ENCODE results near the gene WDR46. TPM values are rescaled to one million over a fixed set of nuclear protein-coding genes. Genes with fewer than 3 reads are reported as not detected.
A peak's percentile ranks its signal among the peaks of the same experiment; 100 is the strongest.

The WDR46 gene
- total and polyA plus RNA-seq, 2 donors (not counting 3 experiments of a cell fraction or from before 2014, with no cell fraction given), result 61.4 to 71.2 TPM

DNA sequence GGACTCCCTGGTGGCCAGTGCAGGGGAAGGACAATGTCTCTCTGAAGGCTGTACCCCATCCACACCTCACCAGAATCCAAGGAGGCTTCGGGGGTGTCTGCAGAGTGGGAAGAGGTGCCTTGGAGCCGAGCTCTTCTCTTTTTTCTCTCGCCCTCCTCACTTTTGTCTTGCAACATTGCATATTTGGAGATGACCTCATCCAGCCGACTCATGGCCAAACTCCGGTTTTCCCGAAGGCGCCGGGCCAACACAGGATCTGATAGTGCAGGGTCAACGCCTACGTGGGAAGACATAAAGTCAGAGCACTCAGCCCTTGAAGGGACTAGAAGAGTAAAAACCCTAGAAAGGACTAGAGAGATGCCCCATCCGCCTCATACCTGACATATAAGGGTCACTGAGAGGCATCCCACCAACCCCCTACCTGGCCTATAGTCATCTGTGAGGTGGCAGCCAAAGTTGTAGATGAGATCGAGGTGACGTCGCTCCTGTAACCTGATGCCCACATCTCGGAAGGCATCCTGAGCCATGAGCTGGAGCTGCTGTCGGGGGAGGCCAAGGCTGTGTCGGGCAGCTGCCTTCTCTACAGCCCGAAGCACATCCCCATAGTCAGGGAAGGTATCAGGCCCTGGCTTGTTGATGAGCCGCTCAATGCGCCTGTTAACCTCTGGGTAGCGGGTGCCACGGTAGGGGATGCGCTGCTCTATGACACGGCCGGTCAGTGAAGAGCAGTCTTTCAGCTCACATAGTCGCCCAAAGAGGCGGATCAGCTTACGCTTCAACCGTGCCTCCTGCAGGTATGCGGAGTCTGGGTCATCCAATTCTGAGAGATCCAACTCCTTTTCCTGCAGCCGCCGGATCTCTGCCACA, 31.5 kb upstream of the WDR46 start:
- H4K20me1 ChIP-seq (replicated peaks; ENCODE audit: control insufficient read depth, extremely low read depth, insufficient read depth, low read length), result no peaks in the 10 kb centered on the region
- no peak overlapping the region for H2AFZ ChIP-seq (ENCODE audit: low read depth, low read length)
- peak overlapping the region; percentile 76 for H3K27ac ChIP-seq (ENCODE audit: insufficient read depth, low read depth, low read length)
- CTCF ChIA-PET, result no interaction called here
- no peaks in the 10 kb centered on the region for H3K9me3 ChIP-seq (replicated peaks; ENCODE audit: control insufficient read depth, insufficient read depth, low read length)
- FAIRE-seq (peak; percentile 83), DNase-seq (ENCODE audit: low read depth, low spot score) (peak; percentile 66)
- dilution Hi-C loops (cut with MboI; ENCODE audit: extremely low pct_ligation_motif_present, low sequenced_read_pairs), result no loop called here
- peak overlapping the region; percentile 15 for H3K4me2 ChIP-seq (ENCODE audit: insufficient read depth, low read length)
- H3K9ac ChIP-seq (replicated peaks; ENCODE audit: extremely low read depth, insufficient read depth, low read length), result peak overlapping the region; percentile 4
- BruUV-seq (replicated peaks), result TSS peak; percentile 79
- H3K79me2 ChIP-seq (ENCODE audit: control insufficient read depth, insufficient read depth, low read length), result peaks cover 37% of the 10 kb centered on the region
- H3K9me1 ChIP-seq (replicated peaks; ENCODE audit: control insufficient read depth, extremely low read depth, insufficient read depth, low read length), result no peaks in the 10 kb centered on the region
- peaks cover 53% of the 10 kb centered on the region for H3K4me1 ChIP-seq (ENCODE audit: control insufficient read depth, extremely low read depth, insufficient read depth, low read length)
- POLR2A ChIA-PET, result interaction anchor here (0.6 to 1.0 kb wide), 2 partner anchors 48 to 1101 kb away, joined by 3 read pairs; partner anchors contain the start of genes RPS18 and VPS52
- intact Hi-C loops (cut with micrococcal nuclease), result no loop called here
- no peak overlapping the region for H3K4me3 ChIP-seq (replicated peaks in 1 of 3; ENCODE audit: insufficient read depth in 1 of 3, low read depth in 1 of 3, low read length in 3 of 3)
- TF ChIP-seq POLR2A (IDR thresholded peaks at IDR 0.05; ENCODE audit: low read depth, low read length) (no peak), JUN (IDR thresholded peaks at IDR 0.05; ENCODE audit: borderline replicate concordance, insufficient read depth, insufficient read length, low read depth) (peak; percentile 57), GATA2 (IDR thresholded peaks at IDR 0.05; ENCODE audit: insufficient read depth, insufficient read length, low read depth, low read length) (peak; percentile 31), FOS (IDR thresholded peaks at IDR 0.05; ENCODE audit: borderline replicate concordance, insufficient read depth, low read length) (peak; percentile 51)
- H3K36me3 ChIP-seq (ENCODE audit: control insufficient read depth in 2 of 2, extremely low read depth in 1 of 2, insufficient read depth in 2 of 2, low read length in 2 of 2), result peaks cover 5 to 22% of the 10 kb centered on the region in 2 experiments
- H3K27me3 ChIP-seq (ENCODE audit: control insufficient read depth in 2 of 2, insufficient read depth in 2 of 2, low read length in 2 of 2), result no peaks in the 10 kb centered on the region

DNA sequence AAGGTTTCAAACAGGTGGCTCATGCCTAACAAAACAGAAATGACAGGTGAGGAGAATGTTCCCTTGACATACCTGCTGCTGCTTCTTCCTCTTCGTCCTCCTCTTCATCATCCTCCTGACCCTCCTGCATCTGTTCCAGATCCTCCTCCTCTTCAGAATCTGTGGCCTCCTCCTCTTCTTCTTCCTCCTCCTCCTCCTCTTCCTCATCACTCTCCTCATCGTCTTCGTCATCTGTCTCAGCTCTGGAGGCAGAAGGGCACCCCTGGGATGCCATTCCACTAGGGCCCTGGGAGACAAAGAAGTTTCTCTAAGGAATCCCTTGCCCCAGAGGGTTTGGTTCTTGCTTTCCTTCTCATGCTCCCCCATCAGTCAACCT, 30.9 kb upstream of the WDR46 start:
- DNase-seq (ENCODE audit: low read depth, low spot score) (no peak), FAIRE-seq (no peak)
- Histone ChIP-seq H3K9me1 (replicated peaks; ENCODE audit: control insufficient read depth, extremely low read depth, insufficient read depth, low read length) (no peaks in the 10 kb centered on the region), H3K27me3 (ENCODE audit: control insufficient read depth in 2 of 2, insufficient read depth in 2 of 2, low read length in 2 of 2) (no peaks in the 10 kb centered on the region), H3K4me3 (replicated peaks in 1 of 3; ENCODE audit: insufficient read depth in 1 of 3, low read depth in 1 of 3, low read length in 3 of 3) (no peak overlapping the region), H3K4me2 (ENCODE audit: insufficient read depth, low read length) (peak overlapping the region; percentile 15), H3K36me3 (ENCODE audit: control insufficient read depth in 2 of 2, extremely low read depth in 1 of 2, insufficient read depth in 2 of 2, low read length in 2 of 2) (peaks cover 5 to 22% of the 10 kb centered on the region in 2 experiments), H4K20me1 (replicated peaks; ENCODE audit: control insufficient read depth, extremely low read depth, insufficient read depth, low read length) (no peaks in the 10 kb centered on the region), H3K4me1 (ENCODE audit: control insufficient read depth, extremely low read depth, insufficient read depth, low read length) (peaks cover 54% of the 10 kb centered on the region), H3K27ac (ENCODE audit: insufficient read depth, low read depth, low read length) (peak overlapping the region; percentile 76), H2AFZ (ENCODE audit: low read depth, low read length) (no peak overlapping the region), H3K9ac (replicated peaks; ENCODE audit: extremely low read depth, insufficient read depth, low read length) (peak overlapping the region; percentile 4), H3K9me3 (replicated peaks; ENCODE audit: control insufficient read depth, insufficient read depth, low read length) (no peaks in the 10 kb centered on the region), H3K79me2 (ENCODE audit: control insufficient read depth, insufficient read depth, low read length) (peaks cover 37% of the 10 kb centered on the region)
- TF ChIP-seq MYC (IDR thresholded peaks at IDR 0.05; ENCODE audit: low read depth, low read length) (no peak), POLR2AphosphoS5 (IDR thresholded peaks at IDR 0.05; ENCODE audit: insufficient read depth, low read depth, low read length) (no peak), POLR2A (IDR thresholded peaks at IDR 0.05; ENCODE audit: low read depth, low read length) (no peak), EZH2 (IDR thresholded peaks at IDR 0.05; ENCODE audit: borderline replicate concordance, low read depth, low read length, severe bottlenecking) (no peak), FOS (IDR thresholded peaks at IDR 0.05; ENCODE audit: borderline replicate concordance, insufficient read depth, low read length) (no peak), MAX (IDR thresholded peaks at IDR 0.05; ENCODE audit: insufficient read depth, insufficient read length) (no peak), JUN (IDR thresholded peaks at IDR 0.05; ENCODE audit: borderline replicate concordance, insufficient read depth, insufficient read length, low read depth) (no peak), GATA2 (IDR thresholded peaks at IDR 0.05; ENCODE audit: insufficient read depth, insufficient read length, low read depth, low read length) (no peak)
- TF ChIP-seq, protein P1, sequence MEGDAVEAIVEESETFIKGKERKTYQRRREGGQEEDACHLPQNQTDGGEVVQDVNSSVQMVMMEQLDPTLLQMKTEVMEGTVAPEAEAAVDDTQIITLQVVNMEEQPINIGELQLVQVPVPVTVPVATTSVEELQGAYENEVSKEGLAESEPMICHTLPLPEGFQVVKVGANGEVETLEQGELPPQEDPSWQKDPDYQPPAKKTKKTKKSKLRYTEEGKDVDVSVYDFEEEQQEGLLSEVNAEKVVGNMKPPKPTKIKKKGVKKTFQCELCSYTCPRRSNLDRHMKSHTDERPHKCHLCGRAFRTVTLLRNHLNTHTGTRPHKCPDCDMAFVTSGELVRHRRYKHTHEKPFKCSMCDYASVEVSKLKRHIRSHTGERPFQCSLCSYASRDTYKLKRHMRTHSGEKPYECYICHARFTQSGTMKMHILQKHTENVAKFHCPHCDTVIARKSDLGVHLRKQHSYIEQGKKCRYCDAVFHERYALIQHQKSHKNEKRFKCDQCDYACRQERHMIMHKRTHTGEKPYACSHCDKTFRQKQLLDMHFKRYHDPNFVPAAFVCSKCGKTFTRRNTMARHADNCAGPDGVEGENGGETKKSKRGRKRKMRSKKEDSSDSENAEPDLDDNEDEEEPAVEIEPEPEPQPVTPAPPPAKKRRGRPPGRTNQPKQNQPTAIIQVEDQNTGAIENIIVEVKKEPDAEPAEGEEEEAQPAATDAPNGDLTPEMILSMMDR (IDR thresholded peaks at IDR 0.05; ENCODE audit: extremely low read depth in 1 of 2, insufficient read depth in 1 of 2, low read depth in 1 of 2, low read length in 2 of 2), result no peak
- CTCF ChIA-PET, result no interaction called here
- POLR2A ChIA-PET, result interaction anchor here (0.6 to 1.0 kb wide), 2 partner anchors 48 to 1102 kb away, joined by 3 read pairs; partner anchors contain the start of genes RPS18 and VPS52
- intact Hi-C loops (cut with micrococcal nuclease) (loop anchor here (10.0 kb wide), 1 partner anchor 255 kb away; no protein-coding TSS in a partner anchor), dilution Hi-C loops (cut with MboI; ENCODE audit: extremely low pct_ligation_motif_present, low sequenced_read_pairs) (no loop called here)
- BruUV-seq (replicated peaks), result no TSS peak
